Stromal cell of bone marrow (primary cell): ENCODE data around the gene CDC16.
A peak's percentile ranks its signal among the peaks of the same experiment; 100 is the strongest.
"Not testable (repeated sequence)": the region's sequence is repeated elsewhere in the genome, so short reads cannot be mapped to it uniquely, and the experiment has no call there.

Experiments
- DNase-seq: peaks from one replicate; pipeline ENCODE4 v3.0.0-alpha.2; 2012; ENCODE audit warnings: low read depth

Gene CDC16, protein sequence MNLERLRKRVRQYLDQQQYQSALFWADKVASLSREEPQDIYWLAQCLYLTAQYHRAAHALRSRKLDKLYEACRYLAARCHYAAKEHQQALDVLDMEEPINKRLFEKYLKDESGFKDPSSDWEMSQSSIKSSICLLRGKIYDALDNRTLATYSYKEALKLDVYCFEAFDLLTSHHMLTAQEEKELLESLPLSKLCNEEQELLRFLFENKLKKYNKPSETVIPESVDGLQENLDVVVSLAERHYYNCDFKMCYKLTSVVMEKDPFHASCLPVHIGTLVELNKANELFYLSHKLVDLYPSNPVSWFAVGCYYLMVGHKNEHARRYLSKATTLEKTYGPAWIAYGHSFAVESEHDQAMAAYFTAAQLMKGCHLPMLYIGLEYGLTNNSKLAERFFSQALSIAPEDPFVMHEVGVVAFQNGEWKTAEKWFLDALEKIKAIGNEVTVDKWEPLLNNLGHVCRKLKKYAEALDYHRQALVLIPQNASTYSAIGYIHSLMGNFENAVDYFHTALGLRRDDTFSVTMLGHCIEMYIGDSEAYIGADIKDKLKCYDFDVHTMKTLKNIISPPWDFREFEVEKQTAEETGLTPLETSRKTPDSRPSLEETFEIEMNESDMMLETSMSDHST

DNA sequence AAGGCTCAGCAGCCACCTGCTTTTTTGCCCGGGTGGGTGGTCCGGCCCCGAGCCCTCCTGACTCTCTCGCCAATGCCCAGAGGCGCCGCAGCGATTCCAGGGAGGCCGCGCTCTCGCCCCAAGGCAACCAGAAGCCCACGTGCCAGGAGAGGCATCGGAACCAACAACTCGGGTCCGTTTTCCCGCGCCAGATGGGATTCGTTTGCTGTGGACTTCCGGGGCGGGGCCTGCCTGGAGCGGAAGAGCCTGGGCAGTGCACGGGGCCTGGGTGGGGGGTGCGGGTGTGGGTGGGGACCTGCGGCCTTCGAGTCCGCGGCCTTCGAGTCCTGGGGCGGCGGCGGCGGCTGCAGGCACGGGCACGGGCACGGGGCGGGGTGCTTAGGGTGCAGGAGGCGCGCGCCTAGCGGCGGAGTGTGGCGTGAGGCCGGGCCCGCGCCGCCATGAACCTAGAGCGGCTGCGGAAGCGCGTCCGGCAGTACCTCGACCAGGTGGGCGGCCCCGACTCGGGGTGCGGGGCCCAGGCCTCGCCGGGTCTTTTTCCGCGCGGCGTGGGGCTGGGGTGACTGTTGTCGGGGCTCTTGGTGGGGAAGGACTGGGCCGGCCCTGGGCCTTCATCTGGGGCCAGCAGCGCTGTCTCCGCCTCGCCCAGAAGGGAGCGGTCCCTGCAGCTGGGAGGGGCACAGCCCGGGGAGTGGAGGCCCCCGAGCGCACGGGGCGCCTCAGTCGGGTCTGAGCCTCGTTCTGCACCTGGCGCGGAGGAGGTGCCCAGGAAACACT is at the start of gene CDC16:
CDC16 (plus strand) TSS at position 253 of the 777 bp plus-strand sequence; CDS start at position 441, 188 bp downstream.
- DNase-seq, result peak; percentile 84

DNA sequence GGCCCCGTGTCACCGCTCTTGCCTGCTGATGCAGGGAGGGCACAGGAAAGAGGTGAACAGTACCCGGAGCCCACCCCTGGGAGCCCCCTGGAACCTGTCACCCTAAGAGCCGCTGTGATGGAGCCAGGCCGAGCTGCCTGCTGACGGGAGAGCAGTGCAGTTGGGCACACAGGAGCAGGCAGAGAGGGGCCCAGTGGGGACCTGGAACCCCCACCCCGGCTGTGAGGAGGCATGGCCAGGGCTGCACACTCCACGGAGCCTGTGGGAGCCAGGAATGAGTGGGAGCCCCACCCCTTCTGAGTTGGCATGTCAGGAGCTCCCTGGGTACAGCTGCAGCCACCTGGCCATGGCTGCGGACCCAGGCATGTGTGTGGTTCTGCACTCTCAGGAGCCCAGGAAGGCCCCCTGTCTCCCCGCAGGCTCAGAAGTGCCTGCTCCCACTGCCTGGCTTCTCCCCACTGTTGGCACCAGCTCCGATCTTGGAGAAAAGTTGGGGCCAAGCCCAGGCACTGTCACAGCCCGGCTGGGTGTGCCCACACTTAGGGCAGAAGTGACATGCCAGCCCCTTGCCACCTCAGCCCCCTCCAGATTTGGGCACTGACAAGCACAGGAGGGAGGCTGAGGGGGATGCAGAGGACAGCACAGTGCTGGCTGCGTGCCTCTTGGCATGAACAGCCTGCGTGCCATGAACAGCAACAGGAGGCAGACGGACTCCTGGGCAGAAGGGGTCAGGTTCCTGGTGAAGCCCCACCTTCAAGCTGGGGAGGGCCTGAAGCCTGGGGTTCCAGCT is 49.3 kb upstream of the CDC16 start:
- DNase-seq, result no peak

DNA sequence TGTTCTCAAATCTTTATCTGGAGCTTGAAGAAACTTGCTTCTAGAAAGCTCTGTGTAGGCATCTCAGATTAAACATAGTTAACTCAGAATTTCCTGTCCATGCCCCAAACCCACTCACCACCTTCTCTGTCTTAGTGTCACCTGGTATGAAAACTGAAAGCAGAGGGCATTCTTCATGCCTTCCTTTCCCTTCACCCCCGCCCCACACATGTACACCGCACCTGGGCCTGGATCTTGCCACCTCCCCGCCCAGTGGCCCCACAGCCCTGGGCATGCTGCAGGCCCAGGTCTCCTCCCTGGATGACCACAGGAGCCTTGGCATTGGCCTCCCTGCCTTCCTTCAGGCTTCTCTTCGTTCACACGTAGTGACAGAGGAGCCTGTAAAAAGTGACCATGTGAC is 39.8 kb upstream of the CDC16 start:
- no peak for DNase-seq

DNA sequence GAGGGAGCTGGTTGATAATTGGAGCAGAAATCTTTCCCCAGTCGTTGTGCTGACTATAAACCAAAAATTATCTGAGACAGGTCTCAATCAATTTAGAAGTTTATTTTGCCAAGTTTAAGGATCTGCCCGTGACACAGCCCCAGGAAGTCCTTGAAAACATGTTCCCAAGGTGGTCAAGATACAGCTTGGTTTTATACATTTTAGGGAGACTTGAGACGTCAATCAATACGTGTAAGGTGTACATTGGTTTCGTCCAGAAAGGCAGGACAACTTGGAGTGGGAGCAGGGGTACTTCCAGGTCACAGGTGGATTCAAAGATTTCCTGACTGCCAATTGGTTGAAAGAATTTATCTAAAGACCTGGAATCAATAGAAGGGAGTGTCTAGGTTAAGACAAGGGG is 38.1 kb upstream of the CDC16 start:
- DNase-seq, result no peak

DNA sequence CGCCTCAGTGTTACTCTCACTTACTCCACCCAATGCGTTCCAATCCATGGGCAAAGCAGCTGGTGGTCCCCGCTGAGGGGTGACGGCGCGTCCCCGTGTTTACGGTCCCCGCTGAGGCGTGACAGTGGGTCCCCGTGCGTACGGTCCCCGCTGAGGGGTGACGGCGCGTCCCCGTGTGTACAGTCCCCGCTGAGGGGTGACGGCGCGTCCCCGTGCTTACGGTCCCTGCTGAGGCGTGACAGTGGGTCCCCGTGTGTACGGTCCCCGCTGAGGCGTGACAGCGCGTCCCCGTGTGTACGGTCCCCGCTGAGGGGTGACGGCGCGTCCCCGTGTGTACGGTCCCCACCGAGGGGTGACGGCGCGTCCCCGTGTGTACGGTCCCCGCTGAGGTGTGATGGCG is 36.1 kb upstream of the CDC16 start:
- no peak for DNase-seq

DNA sequence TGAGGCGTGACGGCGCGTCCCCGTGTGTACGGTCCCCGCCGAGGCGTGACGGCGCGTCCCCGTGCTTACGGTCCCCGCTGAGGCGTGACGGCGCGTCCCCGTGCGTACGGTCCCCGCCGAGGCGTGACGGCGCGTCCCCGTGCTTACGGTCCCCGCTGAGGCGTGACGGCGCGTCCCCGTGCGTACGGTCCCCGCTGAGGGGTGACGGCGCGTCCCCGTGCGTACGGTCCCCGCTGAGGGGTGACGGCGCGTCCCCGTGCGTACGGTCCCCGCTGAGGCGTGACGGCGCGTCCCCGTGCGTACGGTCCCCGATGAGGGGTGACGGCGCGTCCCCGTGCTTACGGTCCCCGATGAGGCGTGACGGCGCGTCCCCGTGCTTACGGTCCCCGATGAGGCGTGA is 35.2 kb upstream of the CDC16 start:
- not testable (repeated sequence) for DNase-seq

DNA sequence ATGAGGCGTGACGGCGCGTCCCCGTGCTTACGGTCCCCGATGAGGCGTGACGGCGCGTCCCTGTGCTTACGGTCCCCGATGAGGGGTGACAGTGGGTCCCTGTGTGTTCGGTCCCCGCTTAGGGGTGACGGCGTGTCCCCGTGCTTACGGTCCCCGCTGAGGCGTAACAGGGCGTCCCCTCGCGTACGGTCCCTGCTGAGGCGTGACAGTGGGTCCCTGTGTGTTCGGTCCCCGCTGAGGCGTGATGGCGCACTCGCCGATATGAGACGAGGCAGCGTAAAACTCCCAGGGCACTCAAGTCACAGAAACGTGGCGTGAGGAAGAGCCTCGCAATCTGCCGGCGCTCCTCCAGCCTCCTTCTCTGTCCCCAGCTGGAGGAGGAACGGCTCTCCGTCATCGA is 34.7 kb upstream of the CDC16 start:
- no peak for DNase-seq

DNA sequence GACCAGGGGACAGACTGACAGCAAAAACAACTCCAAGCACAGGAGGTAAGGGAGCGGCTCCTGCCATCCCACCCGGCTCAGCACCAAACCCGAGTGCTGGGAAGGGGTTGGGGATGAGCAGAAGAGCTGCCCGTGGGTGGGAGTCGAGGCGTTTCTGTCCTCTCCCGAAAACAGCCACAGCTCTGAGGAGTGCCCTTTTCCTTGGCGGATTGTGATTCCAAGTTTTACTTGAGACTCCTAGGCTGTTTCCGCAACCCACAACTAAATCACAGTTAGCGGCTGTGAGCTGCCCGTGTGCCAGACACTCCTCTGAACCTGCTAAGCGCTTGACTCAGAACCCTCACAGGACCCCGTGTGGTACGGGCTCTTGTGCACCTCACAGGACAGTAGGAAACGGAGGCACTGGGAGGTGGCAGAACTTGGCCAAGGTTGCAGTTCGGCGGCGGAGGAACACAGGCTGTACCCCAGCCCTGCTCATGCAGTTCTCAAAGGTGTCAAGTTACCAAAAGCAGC is 34.2 kb upstream of the CDC16 start:
- DNase-seq, result no peak

DNA sequence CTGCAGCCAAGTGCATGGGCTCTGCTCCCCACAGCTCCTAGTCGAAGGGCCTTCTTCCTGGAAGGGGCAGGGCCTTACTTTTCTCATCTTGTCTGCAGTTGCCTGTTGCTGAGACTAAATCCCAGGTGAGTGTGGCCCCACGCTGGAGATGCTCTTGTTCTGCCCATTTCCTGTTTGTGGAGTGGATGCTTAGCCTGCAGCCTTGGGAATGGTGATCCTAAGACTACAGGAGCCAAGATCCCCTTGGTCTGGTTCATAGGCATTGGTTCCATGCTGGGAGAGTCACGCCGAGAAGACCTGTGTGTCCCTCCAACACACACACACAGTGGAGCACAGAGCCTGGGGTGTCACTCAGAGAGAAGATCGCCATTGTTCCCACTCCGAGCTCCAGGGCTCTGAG is 32.1 kb upstream of the CDC16 start:
- DNase-seq, result no peak

DNA sequence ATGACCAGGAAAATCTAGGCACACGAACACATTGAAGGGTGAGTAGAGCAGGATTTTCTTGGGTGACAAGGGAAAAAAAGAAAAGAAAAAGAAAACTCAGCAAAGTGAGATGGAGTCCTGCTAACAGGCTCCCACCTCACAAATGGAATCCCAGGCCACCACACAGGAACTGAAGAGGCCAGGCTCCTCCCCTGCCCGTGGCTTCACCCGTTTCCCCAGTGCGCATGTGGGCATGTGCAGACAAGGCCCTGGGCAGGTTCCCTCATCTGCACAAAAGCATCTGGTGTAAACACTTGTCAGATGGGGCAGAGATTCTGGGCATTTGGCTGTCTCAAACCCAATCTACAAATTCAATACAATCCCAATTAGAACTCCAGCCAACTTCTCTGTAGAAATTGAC is 31.2 kb upstream of the CDC16 start:
- no peak for DNase-seq

DNA sequence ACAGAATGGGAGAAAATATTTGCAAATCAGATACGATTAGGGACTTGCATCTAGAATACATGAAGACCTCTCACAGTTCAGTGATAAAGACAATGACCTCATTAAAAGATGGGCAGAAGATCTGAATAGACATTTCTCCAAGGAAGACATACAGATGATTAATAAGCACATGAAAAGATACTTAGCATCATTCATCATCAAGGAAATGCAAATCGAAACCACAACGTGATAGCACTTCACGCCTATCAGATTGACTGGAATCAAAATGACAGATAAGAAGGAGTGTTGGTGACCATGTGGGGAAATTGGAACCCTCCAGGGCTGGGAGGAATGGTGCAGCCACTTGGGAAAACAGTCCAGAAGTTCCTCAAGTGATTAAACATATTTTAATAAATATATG is 29.8 kb upstream of the CDC16 start:
- no peak for DNase-seq

DNA sequence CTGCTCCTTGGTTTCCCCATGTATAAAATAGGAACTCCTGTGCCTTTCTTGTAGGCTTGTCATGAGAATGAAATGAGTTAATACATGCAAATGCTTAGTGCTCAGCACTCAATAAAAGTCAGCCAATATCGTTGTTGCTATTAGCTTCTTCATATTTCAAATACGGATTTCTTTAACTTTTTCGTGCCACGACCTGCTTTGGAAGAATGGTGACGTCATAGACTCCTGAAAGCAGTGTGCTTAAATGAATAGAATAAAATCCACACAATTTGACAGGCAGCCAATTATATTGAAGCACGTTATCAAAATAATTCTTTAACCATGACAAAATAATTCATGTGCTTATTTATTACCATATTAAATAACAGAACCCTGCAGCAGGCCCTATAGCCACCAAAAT is 26.6 kb upstream of the CDC16 start:
- no peak for DNase-seq

DNA sequence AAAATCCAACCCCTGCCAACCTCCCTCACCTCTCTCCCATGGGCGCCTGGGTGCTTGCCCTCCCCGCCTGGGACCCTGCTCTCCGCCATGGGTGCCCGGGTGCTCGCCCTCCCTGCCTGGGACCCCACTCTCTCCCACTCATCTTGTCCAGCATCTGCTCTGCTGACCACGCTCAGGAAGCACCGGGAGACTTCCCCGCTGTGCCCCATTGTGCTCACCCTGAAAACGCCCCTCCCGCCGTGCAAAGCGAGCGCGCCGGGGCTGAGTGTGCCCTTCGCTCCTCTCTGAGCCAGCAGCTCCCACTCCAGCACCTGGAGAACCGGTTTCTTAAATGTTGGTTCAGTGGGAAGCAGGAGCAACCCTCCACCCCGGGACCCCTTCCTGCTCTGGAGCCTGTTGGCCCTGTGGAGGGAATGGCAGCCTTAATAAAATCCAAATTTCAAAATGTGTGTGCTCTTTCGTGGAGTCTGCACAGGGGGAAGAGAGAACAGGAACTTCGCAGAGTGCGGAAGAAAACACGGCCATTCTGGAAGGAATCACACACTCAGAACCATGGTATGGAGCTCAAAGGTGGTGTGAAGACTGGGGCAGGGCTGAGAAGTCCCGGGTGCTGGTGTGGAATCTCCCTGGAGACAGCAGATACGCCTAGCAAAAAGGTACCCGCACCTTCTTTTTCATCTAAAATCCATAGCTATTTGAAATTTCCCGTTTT is 23.1 kb upstream of the CDC16 start:
- no peak for DNase-seq

DNA sequence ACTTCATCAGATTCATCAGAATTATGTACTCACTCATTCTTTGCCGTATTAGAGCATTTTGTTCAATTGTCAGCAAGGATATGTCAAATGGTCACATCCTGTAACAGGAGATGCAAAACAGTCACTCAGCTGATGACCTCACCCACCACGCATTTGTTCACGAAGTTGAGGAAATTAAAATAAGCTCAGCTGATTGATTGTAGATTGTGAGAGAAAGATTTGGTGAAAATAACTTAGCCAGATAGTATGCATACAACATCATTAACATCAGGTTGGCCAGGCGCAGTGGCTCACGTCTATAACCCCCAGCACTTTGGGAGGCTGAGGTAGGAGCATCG is 22.6 kb upstream of the CDC16 start:
- no peak for DNase-seq

DNA sequence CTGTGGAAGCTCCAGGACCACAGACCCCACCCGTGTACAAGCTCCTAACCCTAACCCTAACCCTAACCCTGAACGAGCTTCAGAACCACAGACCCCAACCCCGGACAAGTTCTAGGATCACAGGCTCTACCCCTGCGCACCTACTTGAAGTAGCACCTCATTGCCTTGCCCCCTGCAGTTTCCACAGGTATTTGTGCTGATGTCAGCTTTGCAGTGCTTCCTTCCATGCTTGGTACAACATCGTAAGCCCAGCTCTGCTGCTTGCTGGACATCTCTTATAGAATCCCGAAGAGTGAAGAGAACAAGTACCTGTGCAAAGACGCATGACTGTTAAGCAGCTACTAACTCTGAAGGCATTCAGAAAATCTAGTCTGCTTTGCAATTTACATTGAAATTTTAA is 20.7 kb upstream of the CDC16 start:
- no peak for DNase-seq

DNA sequence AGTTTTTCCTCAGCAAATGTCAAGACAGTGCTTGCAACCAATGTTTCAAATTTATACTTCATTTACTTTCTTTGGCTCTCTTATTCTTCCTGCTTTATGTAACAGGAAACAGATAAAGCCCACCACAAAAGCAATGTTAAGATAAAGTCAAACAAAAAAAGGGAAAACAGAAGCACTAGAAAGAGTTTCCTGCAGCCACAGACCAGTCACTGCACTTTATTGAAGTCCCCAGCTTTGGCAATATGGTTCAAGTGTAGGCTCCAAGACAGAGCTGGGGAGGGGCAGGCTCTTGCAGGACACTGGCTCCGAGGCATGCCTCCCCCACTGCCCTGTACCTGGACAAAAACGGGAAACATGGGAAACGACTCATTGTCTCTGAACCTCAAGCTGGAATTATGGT is 15.3 kb upstream of the CDC16 start:
- no peak for DNase-seq

DNA sequence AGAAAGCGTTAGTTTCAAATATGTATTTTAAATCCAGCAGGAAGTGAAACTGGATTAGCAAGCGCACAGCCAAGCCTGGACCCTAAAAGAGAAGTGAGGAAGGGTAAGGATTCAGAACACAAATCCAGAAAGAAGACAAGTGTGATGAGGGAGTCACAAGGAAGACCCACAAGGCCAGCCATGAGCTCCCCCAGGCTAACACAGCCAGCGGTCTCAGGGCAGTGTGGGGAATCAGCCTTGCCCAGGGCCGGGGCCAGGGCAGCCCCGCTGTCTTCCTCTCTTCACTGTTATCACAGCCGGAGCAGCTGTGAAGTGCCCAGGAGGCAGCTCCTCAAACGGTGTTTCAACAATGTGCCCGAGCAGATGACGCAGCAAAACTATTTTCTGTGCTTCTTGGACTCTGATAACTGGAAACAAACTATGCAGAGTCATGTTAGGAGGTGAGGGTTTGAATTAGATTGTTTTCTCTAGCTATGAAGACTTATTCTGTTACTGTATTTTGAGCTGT is 12.2 kb upstream of the CDC16 start:
- no peak for DNase-seq

DNA sequence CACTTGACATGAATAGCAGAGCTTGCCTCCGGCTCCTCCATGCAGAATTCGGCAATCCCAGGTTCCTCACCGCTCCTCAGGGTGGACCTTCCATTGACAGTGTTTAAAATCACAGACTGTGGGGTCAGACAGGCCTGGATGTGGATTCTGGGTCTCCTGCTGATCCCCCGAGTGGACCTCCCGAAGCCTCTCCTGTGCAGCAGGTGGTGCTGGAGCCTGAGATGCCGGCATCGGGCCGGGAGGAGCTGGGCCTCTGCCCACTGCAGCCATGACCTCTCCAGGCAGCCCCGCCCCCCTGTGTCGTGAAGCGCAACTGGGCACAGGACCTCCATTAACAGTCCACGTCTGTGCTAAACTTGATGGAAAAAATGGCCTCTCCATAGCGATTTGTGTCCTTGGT is 10.5 kb upstream of the CDC16 start:
- DNase-seq, result no peak

DNA sequence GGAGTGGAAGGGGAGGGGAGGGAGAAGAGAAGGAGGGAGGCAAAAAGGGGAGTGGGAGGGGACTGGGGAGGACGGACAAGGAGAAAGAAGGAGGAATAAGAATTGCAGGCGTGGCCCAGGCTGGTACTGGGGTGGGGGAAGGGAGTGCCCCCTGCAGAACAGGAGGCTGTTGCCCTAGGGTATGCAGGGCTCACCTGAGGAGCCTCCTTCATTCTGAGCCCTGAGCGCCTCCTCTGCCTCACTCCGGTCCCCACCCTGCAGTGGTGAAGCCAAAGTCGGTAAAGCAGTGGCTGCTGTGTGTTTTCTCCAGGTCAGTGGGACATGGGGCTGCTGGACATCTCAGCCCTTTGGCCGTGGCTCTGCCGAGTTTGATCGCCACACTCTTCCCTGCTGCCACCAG is 9.1 kb upstream of the CDC16 start:
- no peak for DNase-seq

DNA sequence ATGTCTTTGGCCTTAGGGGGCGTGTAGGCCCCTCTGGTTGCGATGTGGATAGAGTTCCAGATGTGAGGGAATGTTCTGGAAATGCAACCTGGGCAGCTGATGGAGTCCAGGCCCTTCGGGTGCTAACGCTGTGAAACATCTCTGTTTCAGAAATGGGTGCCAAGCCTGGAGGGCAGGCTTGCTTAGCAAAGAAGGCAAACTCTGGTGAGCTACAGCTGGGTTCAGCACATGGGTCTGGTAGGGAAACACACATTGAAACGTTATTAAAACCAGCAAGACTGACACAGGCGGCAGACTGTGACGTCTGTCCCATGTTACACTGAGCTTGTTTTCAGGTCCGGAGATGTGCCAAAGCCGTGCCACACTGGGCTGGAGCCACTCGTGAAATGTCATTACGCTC is 8.6 kb upstream of the CDC16 start:
- no peak for DNase-seq

DNA sequence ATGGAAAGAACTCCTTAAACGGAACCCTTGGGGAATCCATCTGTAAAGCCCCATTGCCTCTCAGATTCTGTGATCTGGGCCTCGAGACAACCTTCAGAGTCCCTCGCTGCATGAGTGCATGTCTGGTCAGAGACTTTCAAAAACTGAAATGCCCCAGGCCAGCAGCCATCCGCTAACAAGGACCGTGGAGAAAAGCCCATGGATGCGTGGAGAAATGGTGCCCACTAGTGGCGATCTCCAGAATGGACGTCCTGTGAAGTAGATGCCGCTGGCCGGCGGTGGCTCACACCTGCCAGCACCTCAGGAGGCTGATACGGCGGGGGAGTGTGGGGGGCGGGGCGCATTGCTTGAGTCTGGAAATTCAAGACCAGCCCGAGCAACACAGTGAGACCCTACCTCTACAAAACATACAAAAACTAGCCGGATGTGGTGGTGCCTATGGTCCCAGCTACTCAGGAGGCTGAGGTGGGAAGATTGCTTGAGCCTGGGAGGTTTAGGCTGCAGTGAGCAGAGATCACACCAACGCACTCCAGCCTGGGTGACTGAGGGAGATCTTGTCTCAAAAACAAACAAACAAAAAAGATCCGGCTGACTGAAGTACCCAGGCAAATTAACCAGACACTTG is 7.9 kb upstream of the CDC16 start:
- peak; percentile 64 for DNase-seq
